ENCODE data around the gene OR3A1.
"Not testable (repeated sequence)": the region's sequence is repeated elsewhere in the genome, so short reads cannot be mapped to it uniquely, and the experiment has no call there.

OR3A1 gene

GRCh38 chr17:3295632-3296031, 2.5 kb downstream of the OR3A1 start:
- no peak overlapping the region for H2BK5ac ChIP-seq (ENCODE audit: low read length)
- no peaks in the 10 kb centered on the region for H3K79me1 ChIP-seq (ENCODE audit: low read length)
- no peak overlapping the region for H2BK120ac ChIP-seq (ENCODE audit: low read depth, low read length)

GRCh38 chr17:3293548-3293947, 4.6 kb downstream of the OR3A1 start:
- not testable (repeated sequence) for H3K23ac ChIP-seq (ENCODE audit: low read length); H4K8ac ChIP-seq (ENCODE audit: low read depth, low read length); H3K27me3 ChIP-seq (ENCODE audit: insufficient read depth, low read length, poor library complexity); H3K56ac ChIP-seq (ENCODE audit: low read length); H4K5ac ChIP-seq (ENCODE audit: low read length); H3K4me3 ChIP-seq (ENCODE audit: low read length); H2BK15ac ChIP-seq (replicated peaks; ENCODE audit: low read depth); H3K18ac ChIP-seq (ENCODE audit: low read length); H2AK5ac ChIP-seq (ENCODE audit: low read length); H2BK120ac ChIP-seq (ENCODE audit: low read depth, low read length); H2BK5ac ChIP-seq (ENCODE audit: low read length); H3K36me3 ChIP-seq (ENCODE audit: control insufficient read depth, insufficient read depth, low read length); H3K79me1 ChIP-seq (ENCODE audit: low read length); H3K4ac ChIP-seq (ENCODE audit: low read depth, low read length); H3K9ac ChIP-seq (ENCODE audit: low read length); H3K4me2 ChIP-seq (ENCODE audit: low read length); H3K27ac ChIP-seq (ENCODE audit: low read depth, low read length); DNase-seq; H3K4me1 ChIP-seq (ENCODE audit: control insufficient read depth, low read depth, low read length); H3K79me2 ChIP-seq (ENCODE audit: control insufficient read depth, insufficient read depth, low read length)
- no CpG with 5 or more reads among the region's 1 CpG for WGBS (ENCODE audit: extremely low coverage, insufficient coverage, low lambda C conversion rate)

More at GRCh38 chr17:3295632-3296031, 2.5 kb downstream of the OR3A1 start:
- no peak for DNase-seq
- Histone ChIP-seq H3K4me2 (ENCODE audit: low read length) (no peak overlapping the region), H3K27ac (ENCODE audit: low read depth, low read length) (no peak overlapping the region), H3K4me3 (ENCODE audit: low read length) (no peak overlapping the region), H3K18ac (ENCODE audit: low read length) (no peak overlapping the region), H3K36me3 (ENCODE audit: control insufficient read depth, insufficient read depth, low read length) (no peaks in the 10 kb centered on the region), H2AK5ac (ENCODE audit: low read length) (no peak overlapping the region), H3K4ac (ENCODE audit: low read depth, low read length) (no peak overlapping the region), H3K4me1 (ENCODE audit: control insufficient read depth, low read depth, low read length) (no peaks in the 10 kb centered on the region), H3K9ac (ENCODE audit: low read length) (no peak overlapping the region), H4K5ac (ENCODE audit: low read length) (no peak overlapping the region), H3K27me3 (ENCODE audit: insufficient read depth, low read length, poor library complexity) (no peaks in the 10 kb centered on the region), H3K79me2 (ENCODE audit: control insufficient read depth, insufficient read depth, low read length) (no peaks in the 10 kb centered on the region), H3K56ac (ENCODE audit: low read length) (no peak overlapping the region), H2BK15ac (replicated peaks; ENCODE audit: low read depth) (no peak overlapping the region), H3K23ac (ENCODE audit: low read length) (no peak overlapping the region), H4K8ac (ENCODE audit: low read depth, low read length) (no peak overlapping the region)
- WGBS (ENCODE audit: extremely low coverage, insufficient coverage, low lambda C conversion rate), result no CpG with 5 or more reads among the region's 4 CpGs

GRCh38 chr17:3282901-3283300, 15.3 kb downstream of the OR3A1 start:
- no peak overlapping the region for H4K8ac ChIP-seq (ENCODE audit: low read depth, low read length)
- H3K79me1 ChIP-seq (ENCODE audit: low read length), result no peaks in the 10 kb centered on the region
- H2AK5ac ChIP-seq (ENCODE audit: low read length), result no peak overlapping the region
- no peak for DNase-seq
- no peaks in the 10 kb centered on the region for H3K79me2 ChIP-seq (ENCODE audit: control insufficient read depth, insufficient read depth, low read length)
- H3K4me2 ChIP-seq (ENCODE audit: low read length), result no peak overlapping the region
- no peak overlapping the region for H3K56ac ChIP-seq (ENCODE audit: low read length)
- no peak overlapping the region for H3K9ac ChIP-seq (ENCODE audit: low read length)
- H3K36me3 ChIP-seq (ENCODE audit: control insufficient read depth, insufficient read depth, low read length), result no peaks in the 10 kb centered on the region
- H3K4me1 ChIP-seq (ENCODE audit: control insufficient read depth, low read depth, low read length), result no peaks in the 10 kb centered on the region
- no peak overlapping the region for H3K18ac ChIP-seq (ENCODE audit: low read length)
- H3K4me3 ChIP-seq (ENCODE audit: low read length), result no peak overlapping the region
- no peak overlapping the region for H2BK15ac ChIP-seq (replicated peaks; ENCODE audit: low read depth)
- no peak overlapping the region for H2BK5ac ChIP-seq (ENCODE audit: low read length)
- H3K27me3 ChIP-seq (ENCODE audit: insufficient read depth, low read length, poor library complexity), result no peaks in the 10 kb centered on the region
- no peak overlapping the region for H3K4ac ChIP-seq (ENCODE audit: low read depth, low read length)
- H3K23ac ChIP-seq (ENCODE audit: low read length), result no peak overlapping the region
- H3K27ac ChIP-seq (ENCODE audit: low read depth, low read length), result no peak overlapping the region
- H2BK120ac ChIP-seq (ENCODE audit: low read depth, low read length), result no peak overlapping the region
- H4K5ac ChIP-seq (ENCODE audit: low read length), result no peak overlapping the region
- no CpG with 5 or more reads among the region's 1 CpG for WGBS (ENCODE audit: extremely low coverage, insufficient coverage, low lambda C conversion rate)

GRCh38 chr17:3276126-3276525, 22.0 kb downstream of the OR3A1 start:
- no peak overlapping the region for H3K4ac ChIP-seq (ENCODE audit: low read depth, low read length)
- H3K27ac ChIP-seq (ENCODE audit: low read depth, low read length), result no peak overlapping the region
- H4K5ac ChIP-seq (ENCODE audit: low read length), result no peak overlapping the region
- H3K36me3 ChIP-seq (ENCODE audit: control insufficient read depth, insufficient read depth, low read length), result no peaks in the 10 kb centered on the region
- H3K18ac ChIP-seq (ENCODE audit: low read length), result no peak overlapping the region
- no peak overlapping the region for H2BK5ac ChIP-seq (ENCODE audit: low read length)
- no peak overlapping the region for H2BK15ac ChIP-seq (replicated peaks; ENCODE audit: low read depth)
- no peak overlapping the region for H2AK5ac ChIP-seq (ENCODE audit: low read length)
- no peak overlapping the region for H3K4me3 ChIP-seq (ENCODE audit: low read length)
- no CpG with 5 or more reads among the region's 4 CpGs for WGBS (ENCODE audit: extremely low coverage, insufficient coverage, low lambda C conversion rate)
- no peaks in the 10 kb centered on the region for H3K79me2 ChIP-seq (ENCODE audit: control insufficient read depth, insufficient read depth, low read length)
- no peak for DNase-seq
- H3K23ac ChIP-seq (ENCODE audit: low read length), result no peak overlapping the region
- H3K9ac ChIP-seq (ENCODE audit: low read length), result no peak overlapping the region
- no peak overlapping the region for H2BK120ac ChIP-seq (ENCODE audit: low read depth, low read length)
- no peak overlapping the region for H3K56ac ChIP-seq (ENCODE audit: low read length)
- no peaks in the 10 kb centered on the region for H3K27me3 ChIP-seq (ENCODE audit: insufficient read depth, low read length, poor library complexity)
- H3K79me1 ChIP-seq (ENCODE audit: low read length), result no peaks in the 10 kb centered on the region
- H3K4me2 ChIP-seq (ENCODE audit: low read length), result no peak overlapping the region
- H4K8ac ChIP-seq (ENCODE audit: low read depth, low read length), result no peak overlapping the region
- no peaks in the 10 kb centered on the region for H3K4me1 ChIP-seq (ENCODE audit: control insufficient read depth, low read depth, low read length)

- Histone ChIP-seq H3K23ac (ENCODE audit: low read length) (no peak overlapping the region), H3K4me3 (ENCODE audit: low read length) (no peak overlapping the region), H2BK120ac (ENCODE audit: low read depth, low read length) (no peak overlapping the region), H4K8ac (ENCODE audit: low read depth, low read length) (no peak overlapping the region), H3K79me1 (ENCODE audit: low read length) (no peaks in the 10 kb centered on the region), H3K9ac (ENCODE audit: low read length) (no peak overlapping the region), H4K5ac (ENCODE audit: low read length) (no peak overlapping the region), H3K79me2 (ENCODE audit: control insufficient read depth, insufficient read depth, low read length) (no peaks in the 10 kb centered on the region), H2BK5ac (ENCODE audit: low read length) (no peak overlapping the region), H3K4me2 (ENCODE audit: low read length) (no peak overlapping the region), H3K18ac (ENCODE audit: low read length) (no peak overlapping the region), H3K4me1 (ENCODE audit: control insufficient read depth, low read depth, low read length) (no peaks in the 10 kb centered on the region), H2AK5ac (ENCODE audit: low read length) (no peak overlapping the region), H3K27ac (ENCODE audit: low read depth, low read length) (no peak overlapping the region), H3K4ac (ENCODE audit: low read depth, low read length) (no peak overlapping the region), H2BK15ac (replicated peaks; ENCODE audit: low read depth) (no peak overlapping the region), H3K56ac (ENCODE audit: low read length) (no peak overlapping the region), H3K36me3 (ENCODE audit: control insufficient read depth, insufficient read depth, low read length) (no peaks in the 10 kb centered on the region), H3K27me3 (ENCODE audit: insufficient read depth, low read length, poor library complexity) (no peaks in the 10 kb centered on the region)
- DNase-seq, result no peak
- WGBS (ENCODE audit: extremely low coverage, insufficient coverage, low lambda C conversion rate), result no CpG with 5 or more reads among the region's 5 CpGs
Measured at GRCh38 chr17:3271072-3271848, 26.9 kb downstream of the OR3A1 start.

- no peak overlapping the region for H3K4me2 ChIP-seq (ENCODE audit: low read length)
- H4K8ac ChIP-seq (ENCODE audit: low read depth, low read length), result no peak overlapping the region
- no peak overlapping the region for H2BK120ac ChIP-seq (ENCODE audit: low read depth, low read length)
- DNase-seq, result no peak
- no peak overlapping the region for H3K27ac ChIP-seq (ENCODE audit: low read depth, low read length)
- no peak overlapping the region for H2BK15ac ChIP-seq (replicated peaks; ENCODE audit: low read depth)
- no peaks in the 10 kb centered on the region for H3K79me2 ChIP-seq (ENCODE audit: control insufficient read depth, insufficient read depth, low read length)
- no peak overlapping the region for H3K23ac ChIP-seq (ENCODE audit: low read length)
- 100% methylated on average over 2 of the region's 13 CpGs for WGBS (ENCODE audit: extremely low coverage, insufficient coverage, low lambda C conversion rate)
- H3K4ac ChIP-seq (ENCODE audit: low read depth, low read length), result no peak overlapping the region
- no peaks in the 10 kb centered on the region for H3K36me3 ChIP-seq (ENCODE audit: control insufficient read depth, insufficient read depth, low read length)
- no peak overlapping the region for H3K9ac ChIP-seq (ENCODE audit: low read length)
- H3K27me3 ChIP-seq (ENCODE audit: insufficient read depth, low read length, poor library complexity), result no peaks in the 10 kb centered on the region
- no peak overlapping the region for H2BK5ac ChIP-seq (ENCODE audit: low read length)
- no peak overlapping the region for H2AK5ac ChIP-seq (ENCODE audit: low read length)
- no peak overlapping the region for H3K18ac ChIP-seq (ENCODE audit: low read length)
- no peak overlapping the region for H3K4me3 ChIP-seq (ENCODE audit: low read length)
- no peaks in the 10 kb centered on the region for H3K4me1 ChIP-seq (ENCODE audit: control insufficient read depth, low read depth, low read length)
- no peaks in the 10 kb centered on the region for H3K79me1 ChIP-seq (ENCODE audit: low read length)
- no peak overlapping the region for H3K56ac ChIP-seq (ENCODE audit: low read length)
- H4K5ac ChIP-seq (ENCODE audit: low read length), result no peak overlapping the region
Measured at GRCh38 chr17:3260600-3260999, 37.6 kb downstream of the OR3A1 start.

Data from mesendoderm (in vitro differentiated cells).